Loucy (cell line): ENCODE results near the gene STAP1.
A peak's percentile ranks its signal among the peaks of the same experiment; 100 is the strongest.

Experiments
- H2AFZ ChIP-seq: fragments of 200-600 bp; sonication (generic); 2 replicates; pipeline ENCODE4 v1.6.0; 2016; ENCODE audit warnings: antibody characterized with exemption, mild to moderate bottlenecking, low read length, moderate library complexity
- H3F3A ChIP-seq: fragments of 200-600 bp; 2 replicates; pipeline ENCODE4 v1.6.0; 2016; ENCODE audit warnings: antibody characterized with exemption, low read depth, mild to moderate bottlenecking
- H3K27me3 ChIP-seq: fragments of 200-600 bp; sonication (generic); 2 replicates; pipeline ENCODE4 v1.6.1; 2014; ENCODE audit warnings: low read length, mild to moderate bottlenecking; ENCODE audit not compliant: insufficient read depth, poor library complexity, severe bottlenecking
- H3K36me3 ChIP-seq: fragments of 200-600 bp; sonication (generic); 2 replicates; pipeline ENCODE4 v1.6.1; 2016; ENCODE audit warnings: low read length; ENCODE audit not compliant: insufficient read depth
- H3K4me1 ChIP-seq: fragments of 200-600 bp; sonication (generic); 2 replicates; pipeline ENCODE4 v1.5.1; 2014; ENCODE audit warnings: low read length, mild to moderate bottlenecking; ENCODE audit not compliant: insufficient read depth, poor library complexity, severe bottlenecking
- H3K4me2 ChIP-seq: fragments of 200-600 bp; sonication (generic); 2 replicates; pipeline ENCODE4 v1.6.0; 2014; ENCODE audit warnings: antibody characterized with exemption, low read length, low read depth, mild to moderate bottlenecking; ENCODE audit not compliant: poor library complexity, severe bottlenecking
- H3K4me3 ChIP-seq: fragments of 200-600 bp; sonication (generic); 2 replicates; pipeline ENCODE4 v1.5.1; 2014; ENCODE audit warnings: low read length, mild to moderate bottlenecking, mixed read lengths; ENCODE audit not compliant: poor library complexity, severe bottlenecking
- H3K79me2 ChIP-seq: fragments of 200-600 bp; sonication (generic); 2 replicates; pipeline ENCODE4 v1.6.1; 2014; ENCODE audit warnings: low read length; ENCODE audit not compliant: insufficient read depth
- H3K9ac ChIP-seq: fragments of 200-600 bp; sonication (generic); 2 replicates; pipeline ENCODE4 v1.6.0; 2014; ENCODE audit warnings: mild to moderate bottlenecking, low read depth, low read length, moderate library complexity; ENCODE audit not compliant: poor library complexity, severe bottlenecking
- H3K9me2 ChIP-seq: fragments of 200-600 bp; sonication (generic); replicated peaks from 2 replicates; pipeline ENCODE4 v1.6.1; 2016; ENCODE audit warnings: low read depth, low read length, mixed read lengths
- H3K9me3 ChIP-seq: fragments of 200-600 bp; sonication (generic); 2 replicates; pipeline ENCODE4 v1.6.1; 2014; ENCODE audit warnings: mild to moderate bottlenecking, antibody characterized with exemption, low read length, low read depth; ENCODE audit not compliant: insufficient read depth
- H4K20me1 ChIP-seq: fragments of 200-600 bp; sonication (generic); 2 replicates; pipeline ENCODE4 v1.6.0; 2014; ENCODE audit warnings: antibody characterized with exemption, low read length, mild to moderate bottlenecking; ENCODE audit not compliant: insufficient read depth, poor library complexity, severe bottlenecking
- CTCF ChIP-seq: fragments of 200-600 bp; sonication (generic); conservative IDR thresholded peaks from 2 replicates; pipeline ENCODE4 v1.5.1; 2014; ENCODE audit warnings: mild to moderate bottlenecking, antibody characterized with exemption, low read length
- EZH2phosphoT487 ChIP-seq: fragments of 200-600 bp; IDR thresholded peaks from 2 replicates; pipeline ENCODE4 v1.6.1; 2018; ENCODE audit warnings: antibody characterized with exemption, mild to moderate bottlenecking, moderate library complexity, borderline replicate concordance

The STAP1 gene

DNA sequence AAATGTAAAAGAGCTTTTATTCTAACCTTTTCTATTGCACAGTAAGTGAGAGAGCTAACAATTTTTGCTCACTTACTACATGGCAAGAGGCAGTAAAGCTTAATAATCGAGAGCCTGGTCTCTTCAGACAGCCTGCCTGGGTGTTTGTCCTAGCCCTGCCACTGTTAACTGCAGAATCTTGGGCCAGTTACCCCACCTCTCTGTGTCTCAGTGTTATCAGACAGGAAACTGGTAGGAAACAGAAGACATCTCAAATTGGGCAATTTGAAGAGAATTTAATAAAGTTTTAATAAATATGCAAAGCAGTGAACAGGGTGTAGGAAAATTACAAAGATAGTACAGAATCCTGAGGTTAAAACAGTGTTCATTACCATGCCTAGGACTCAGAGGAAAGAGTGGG is 13.4 kb downstream of the STAP1 start:
- no peaks in the 10 kb centered on the region for H3K27me3 ChIP-seq
- no peaks in the 10 kb centered on the region for H3K36me3 ChIP-seq
- no peaks in the 10 kb centered on the region for H3K9me2 ChIP-seq
- peak overlapping the region; percentile 66; the same call in 1 of the 2 replicates for H2AFZ ChIP-seq
- peak overlapping the region; percentile 43 for H3K9ac ChIP-seq
- peak overlapping the region; percentile 59 for H3K4me2 ChIP-seq
- no peak for TF ChIP-seq CTCF
- no peak for TF ChIP-seq EZH2phosphoT487
- H4K20me1 ChIP-seq, result no peaks in the 10 kb centered on the region
- no peaks in the 10 kb centered on the region for H3K79me2 ChIP-seq
- peaks cover 57% of the 10 kb centered on the region for H3K4me1 ChIP-seq
- H3K9me3 ChIP-seq, result no peaks in the 10 kb centered on the region
- H3F3A ChIP-seq, result no peaks in the 10 kb centered on the region
- H3K4me3 ChIP-seq, result peak overlapping the region; percentile 41

GRCh38 chr4:67573193-67573592 is 14.7 kb downstream of the STAP1 start:
- H3K27me3 ChIP-seq, result no peaks in the 10 kb centered on the region
- H3K9me2 ChIP-seq, result no peaks in the 10 kb centered on the region
- H3K4me1 ChIP-seq, result peaks cover 53% of the 10 kb centered on the region
- H3K4me3 ChIP-seq, result peak overlapping the region; percentile 41
- H4K20me1 ChIP-seq, result no peaks in the 10 kb centered on the region
- peak overlapping the region; percentile 59 for H3K4me2 ChIP-seq
- TF ChIP-seq CTCF (no peak), EZH2phosphoT487 (no peak)
- no peaks in the 10 kb centered on the region for H3K9me3 ChIP-seq
- no peaks in the 10 kb centered on the region for H3K79me2 ChIP-seq
- H2AFZ ChIP-seq, result 0 out of 2 replicates have a peak overlapping the region, but pooled peaks have one; percentile 66
- H3K9ac ChIP-seq, result peak overlapping the region; percentile 43
- H3F3A ChIP-seq, result no peaks in the 10 kb centered on the region
- H3K36me3 ChIP-seq, result no peaks in the 10 kb centered on the region

DNA sequence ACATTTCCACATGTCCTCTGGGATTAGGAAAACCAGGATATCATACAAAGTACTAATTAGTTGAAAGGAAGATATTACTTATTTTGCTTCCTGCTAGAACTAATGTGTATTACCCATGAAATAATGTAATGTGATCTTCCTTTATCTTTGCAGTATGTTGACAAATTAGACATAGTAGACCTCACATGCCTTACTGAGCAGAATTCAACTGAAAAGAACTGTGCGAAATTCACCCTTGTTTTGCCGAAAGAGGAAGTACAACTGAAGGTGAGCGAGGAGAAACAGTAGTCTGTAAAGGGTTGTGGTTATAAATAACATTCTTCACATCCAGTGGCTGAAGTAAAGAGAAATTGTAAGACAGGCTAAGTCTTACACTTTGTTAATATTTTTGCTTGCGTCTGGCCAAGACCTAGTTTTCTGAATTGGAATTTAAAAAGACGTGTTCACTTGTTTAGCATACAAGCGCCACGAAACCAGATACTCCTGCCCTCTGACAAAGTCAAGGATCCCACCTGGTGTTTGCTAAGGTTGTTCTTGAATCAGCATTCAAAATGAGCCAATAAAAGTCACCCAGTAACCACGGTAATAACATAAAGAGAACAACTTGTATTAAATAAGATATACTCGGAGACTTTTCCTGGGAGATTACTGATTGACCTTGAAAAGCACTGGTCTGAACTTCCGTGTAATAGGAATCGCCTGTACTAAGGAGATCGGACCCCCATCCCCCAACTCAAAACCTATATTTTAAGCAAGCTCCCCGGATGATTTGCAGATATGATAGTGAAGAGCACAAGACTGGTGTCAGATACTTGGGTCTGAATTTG is 16.9 kb downstream of the STAP1 start:
- Histone ChIP-seq H3K9ac (no peak overlapping the region), H2AFZ (peak overlapping the region; percentile 57), H3K9me3 (no peaks in the 10 kb centered on the region), H3K4me1 (peaks cover 54% of the 10 kb centered on the region), H3K79me2 (no peaks in the 10 kb centered on the region), H3K36me3 (no peaks in the 10 kb centered on the region; the same call in 1 of the 2 replicates), H3K4me2 (peak overlapping the region; percentile 47), H3K4me3 (peak overlapping the region; percentile 34), H4K20me1 (no peaks in the 10 kb centered on the region), H3F3A (no peaks in the 10 kb centered on the region), H3K9me2 (no peaks in the 10 kb centered on the region), H3K27me3 (no peaks in the 10 kb centered on the region)
- TF ChIP-seq EZH2phosphoT487, result no peak
- TF ChIP-seq CTCF, result no peak
